B cell (primary cell): Measurements from ENCODE around the gene CCDC81. TPM values are rescaled to one million over a fixed set of nuclear protein-coding genes. Genes with fewer than 3 reads are reported as not detected.

Experiments used
- ATAC-seq: fragments of 200-7000 bp; cut with Tn5 transposase; one replicate; pipeline ENCODE4 v1.10.0; 2021; ENCODE audit warnings: low read depth, mild to moderate bottlenecking, moderate number of reproducible peaks, moderate library complexity
- CTCF ChIA-PET: fragments of 350-600 bp; sonication (Branson Sonifier 250); formaldehyde crosslinking; loops from one replicate; lab custom pipeline; 2021; ENCODE audit warnings: antibody characterized with exemption, inconsistent platforms; lab: Charles Lee
- POLR2A ChIA-PET: fragments of 350-600 bp; sonication (Branson Sonifier 250); formaldehyde crosslinking; loops from one replicate; lab custom pipeline; 2021; ENCODE audit warnings: antibody characterized with exemption; lab: Charles Lee
- DNase-seq: peaks from one replicate; pipeline ENCODE4 v3.0.0; 2013
- H2AFZ ChIP-seq: 2 replicates; pipeline ENCODE4 v1.6.1; 2012; ENCODE audit warnings: mild to moderate bottlenecking, low read depth, low read length; ENCODE audit not compliant: insufficient read depth, poor library complexity, severe bottlenecking
- H3K27ac ChIP-seq, 2 donors: 1 replicate in 1 of 2; 2 replicates in 1 of 2; pipeline ENCODE4 v1.5.1; 2012 to 2013; ENCODE audit warnings: low read length in 2 of 2, mild to moderate bottlenecking in 2 of 2, moderate library complexity in 1 of 2
- H3K27me3 ChIP-seq, 4 experiments: fragments of 200-600 bp in 1 of 4; sonication (generic) in 1 of 4; replicated peaks in 1 of 4; 1 replicate in 2 of 4; 2 replicates in 2 of 4; pipeline versions ENCODE4 v1.6.1 to v1.7.0; 2013 to 2016; ENCODE audit warnings: low read length in 3 of 4, mild to moderate bottlenecking in 2 of 4, mixed read lengths in 1 of 4, moderate library complexity in 1 of 4; ENCODE audit not compliant: insufficient read depth in 4 of 4, control insufficient read depth in 3 of 4; ENCODE audit errors: control extremely low read depth in 1 of 4
- H3K36me3 ChIP-seq, 2 experiments: replicated peaks in 1 of 2; 1 replicate in 1 of 2; 2 replicates in 1 of 2; pipeline versions ENCODE4 v1.6.1 to v1.7.1; 2013; ENCODE audit warnings: low read length in 1 of 2; ENCODE audit not compliant: insufficient read depth in 2 of 2, control insufficient read depth in 1 of 2; ENCODE audit errors: control extremely low read depth in 1 of 2, extremely low read depth in 1 of 2
- H3K4me1 ChIP-seq, 2 donors: fragments of 200-600 bp in 1 of 2; sonication (generic) in 1 of 2; 1 replicate in 1 of 2; 2 replicates in 1 of 2; pipeline versions ENCODE4 v1.5.1 to v1.6.1; 2013 to 2017; ENCODE audit warnings: low read length in 2 of 2; ENCODE audit not compliant: control insufficient read depth in 2 of 2, insufficient read depth in 2 of 2
- H3K4me2 ChIP-seq: replicated peaks from 2 replicates; pipeline ENCODE3; 2012; ENCODE audit warnings: mild to moderate bottlenecking, low read depth, low read length; ENCODE audit not compliant: poor library complexity, severe bottlenecking
- H3K4me3 ChIP-seq, 5 experiments: fragments of 200-600 bp in 1 of 5; sonication (generic) in 1 of 5; 1 replicate in 3 of 5; 2 replicates in 2 of 5; pipeline versions ENCODE4 v1.5.1 to v1.7.0; 2011 to 2016; ENCODE audit warnings: low read length in 4 of 5, mild to moderate bottlenecking in 4 of 5, low read depth in 2 of 5, control low read depth in 1 of 5, moderate library complexity in 1 of 5; ENCODE audit not compliant: insufficient read depth in 1 of 5; ENCODE audit errors: control extremely low read depth in 1 of 5, extremely low read depth in 1 of 5
- H3K79me2 ChIP-seq: fragments of 200-600 bp; sonication (generic); one replicate; pipeline ENCODE4 v1.6.0; 2016; ENCODE audit warnings: low read length; ENCODE audit not compliant: control insufficient read depth, insufficient read depth
- H3K9ac ChIP-seq: fragments of 200-600 bp; sonication (generic); 2 replicates; pipeline ENCODE4 v1.6.1; 2017; ENCODE audit warnings: mild to moderate bottlenecking, low read length, moderate library complexity
- H3K9me3 ChIP-seq, 3 donors: one replicate each; pipeline versions ENCODE4 v1.6.1 to v1.7.1; 2013; ENCODE audit warnings: low read length in 2 of 3; ENCODE audit not compliant: control insufficient read depth in 2 of 3, insufficient read depth in 1 of 3; ENCODE audit errors: control extremely low read depth in 1 of 3
- H4K20me1 ChIP-seq: 2 replicates; pipeline ENCODE4 v1.6.0; 2012; ENCODE audit warnings: mild to moderate bottlenecking, low read length; ENCODE audit not compliant: insufficient read depth, control insufficient read depth, poor library complexity, severe bottlenecking
- H3K27ac Mint-ChIP-seq: one replicate; pipeline ENCODE4 v1.8.0; 2021; ENCODE audit warnings: mixed read lengths
- H3K27me3 Mint-ChIP-seq: one replicate; pipeline ENCODE4 v1.8.0; 2021; ENCODE audit warnings: mixed read lengths
- H3K4me1 Mint-ChIP-seq: one replicate; pipeline ENCODE4 v1.8.0; 2021; ENCODE audit warnings: mixed read lengths
- H3K4me3 Mint-ChIP-seq: one replicate; pipeline ENCODE4 v1.8.0; 2021; ENCODE audit warnings: mixed read lengths
- H3K9me3 Mint-ChIP-seq: one replicate; pipeline ENCODE4 v1.8.0; 2022; ENCODE audit warnings: mixed read lengths; ENCODE audit not compliant: insufficient read depth
- CTCF ChIP-seq: fragments of 200-600 bp; IDR thresholded peaks from one replicate; pipeline ENCODE4 v1.8.0; 2022; ENCODE audit warnings: antibody characterized with exemption, mild to moderate bottlenecking
- EZH2 ChIP-seq: IDR thresholded peaks from 2 replicates; pipeline ENCODE4 v1.6.1; 2012; ENCODE audit warnings: borderline replicate concordance, low read depth, mild to moderate bottlenecking, moderate library complexity, low read length; ENCODE audit not compliant: insufficient read depth, poor library complexity, severe bottlenecking
- WGBS: methylation state at CpG from one replicate; pipeline ENCODE4 v1.1.5; 2013; ENCODE audit warnings: missing lambda C conversion rate; ENCODE audit not compliant: insufficient coverage; 5-methylcytosine and 5-hydroxymethylcytosine counted together
- intact Hi-C: fragments of 100-400 bp; cut with micrococcal nuclease; formaldehyde crosslinking; loops from one replicate; pipeline ENCODE4 v1.10.0; 2022
- polyA plus RNA-seq: library from polyadenylated mRNA; depleted of rRNA; stranded (reverse); fragments of >200 nt; gene quantifications from 2 replicates; pipeline ENCODE4 v1.2.3, GENCODE V29; 2012
- total RNA-seq, 2 donors: library from RNA; stranded (reverse); fragments of 120-200 nt in 1 of 2; gene quantifications; 1 replicate in 1 of 2; 2 replicates in 1 of 2; pipeline versions ENCODE4 v1.2.3 to v1.2.4, GENCODE V29; 2013 to 2022

CCDC81 gene
- total and polyA plus RNA-seq, 2 donors (not counting 1 experiment from before 2014, with no cell fraction given): 0.18 to 0.84 TPM

- H3K36me3 ChIP-seq: no peaks in the 10 kb centered on the region
- POLR2A ChIA-PET: no interaction called here
- H3K4me3 ChIP-seq: no peak overlapping the region
- no peak overlapping the region for H3K4me2 ChIP-seq
- CTCF ChIA-PET: interaction anchor here (1.5 to 1.9 kb wide), 2 partner anchors 9 to 14 kb away, joined by 3 to 7 read pairs; no protein-coding TSS in a partner anchor
- Mint-ChIP-seq H3K27me3 (no peaks in the 10 kb centered on the region), H3K4me3 (no peak overlapping the region), H3K9me3 (no peaks in the 10 kb centered on the region), H3K27ac (no peak overlapping the region), H3K4me1 (no peaks in the 10 kb centered on the region)
- intact Hi-C loops: no loop called here
- no peak overlapping the region for H3K27ac ChIP-seq
- ATAC-seq: no peak
- 0% methylated on average over 2 of the region's 3 CpGs for WGBS
- no peaks in the 10 kb centered on the region for H4K20me1 ChIP-seq
- no peak for DNase-seq
- H3K9ac ChIP-seq: no peak overlapping the region
- no peak overlapping the region for H2AFZ ChIP-seq
- no peaks in the 10 kb centered on the region for H3K79me2 ChIP-seq
- no peaks in the 10 kb centered on the region for H3K27me3 ChIP-seq
- TF ChIP-seq CTCF (no peak), EZH2 (no peak)
- H3K9me3 ChIP-seq: no peaks in the 10 kb centered on the region
- H3K4me1 ChIP-seq: no peaks in the 10 kb centered on the region
Measured at GRCh38 chr11:86447763-86448480, 73.2 kb downstream of the CCDC81 start.

GRCh38 chr11:86449993-86450629 lies 75.4 kb downstream of the CCDC81 start:
- no peaks in the 10 kb centered on the region for H3K9me3 ChIP-seq
- whole genome bisulfite sequencing: 91% methylated on average over 5 of the region's 5 CpGs
- H3K36me3 ChIP-seq: no peaks in the 10 kb centered on the region
- no peaks in the 10 kb centered on the region for H3K4me1 Mint-ChIP-seq
- no peak overlapping the region for H3K9ac ChIP-seq
- no peaks in the 10 kb centered on the region for H3K27me3 ChIP-seq
- no peak overlapping the region for H3K4me2 ChIP-seq
- no peak overlapping the region for H3K27ac ChIP-seq
- H3K9me3 Mint-ChIP-seq: no peaks in the 10 kb centered on the region
- intact Hi-C loops: loop anchor here (10.0 kb wide), 2 partner anchors 855 to 975 kb away; no protein-coding TSS in a partner anchor
- no peak for ATAC-seq
- TF ChIP-seq CTCF (no peak), EZH2 (no peak)
- no peak overlapping the region for H3K4me3 Mint-ChIP-seq
- H4K20me1 ChIP-seq: no peaks in the 10 kb centered on the region
- no peak for DNase-seq
- H3K27ac Mint-ChIP-seq: no peak overlapping the region
- no peaks in the 10 kb centered on the region for H3K27me3 Mint-ChIP-seq
- H3K4me1 ChIP-seq: no peaks in the 10 kb centered on the region
- no peaks in the 10 kb centered on the region for H3K79me2 ChIP-seq
- POLR2A ChIA-PET: no interaction called here
- no peak overlapping the region for H2AFZ ChIP-seq
- no peak overlapping the region for H3K4me3 ChIP-seq
- CTCF ChIA-PET: interaction anchor here (1.0 kb wide), 1 partner anchor 12 kb away, joined by 3 read pairs; no protein-coding TSS in a partner anchor
